NK-92 (cell line): Measurements from ENCODE around the gene RPRD1B.
"Not testable (repeated sequence)": the region's sequence is repeated elsewhere in the genome, so short reads cannot be mapped to it uniquely, and the experiment has no call there.

Experiments
- DNase-seq: peaks from one replicate; lab custom pipeline; 2025; ENCODE audit not compliant: unreplicated experiment; lab: John Stamatoyannopoulos, UW

The RPRD1B gene

DNA sequence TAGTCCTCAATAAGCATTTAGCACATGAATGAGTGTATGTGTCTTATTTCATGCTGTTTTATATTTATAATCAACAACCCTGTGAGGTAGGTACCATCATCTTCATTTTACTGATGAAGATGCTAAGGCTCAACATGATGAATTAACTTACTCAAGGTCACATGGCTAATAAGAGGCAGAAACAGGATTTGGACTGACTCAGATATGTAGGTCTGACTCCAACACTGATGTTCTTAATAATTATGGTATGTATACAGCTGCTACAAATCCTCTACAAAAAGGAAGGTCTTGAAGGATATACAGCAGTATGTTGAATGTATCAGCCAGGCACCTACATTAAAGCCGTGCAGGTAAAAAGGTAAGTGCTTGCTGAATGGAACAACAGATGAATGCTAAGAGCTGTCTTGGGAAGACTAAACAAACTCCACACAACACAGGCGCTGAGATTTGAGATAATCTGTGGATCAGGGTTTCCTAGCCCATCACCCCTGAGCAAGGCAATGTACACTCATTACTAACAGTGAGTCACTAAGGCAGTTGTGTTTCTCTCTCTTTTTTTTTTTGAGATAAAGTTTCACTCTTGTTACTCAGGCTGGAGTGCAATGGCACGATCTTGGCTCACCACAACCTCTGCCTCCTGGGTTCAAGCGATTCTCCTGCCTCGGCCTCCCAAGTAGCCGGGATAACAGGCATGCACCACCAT lies 32.2 kb upstream of the RPRD1B start:
- no peak for DNase-seq

DNA sequence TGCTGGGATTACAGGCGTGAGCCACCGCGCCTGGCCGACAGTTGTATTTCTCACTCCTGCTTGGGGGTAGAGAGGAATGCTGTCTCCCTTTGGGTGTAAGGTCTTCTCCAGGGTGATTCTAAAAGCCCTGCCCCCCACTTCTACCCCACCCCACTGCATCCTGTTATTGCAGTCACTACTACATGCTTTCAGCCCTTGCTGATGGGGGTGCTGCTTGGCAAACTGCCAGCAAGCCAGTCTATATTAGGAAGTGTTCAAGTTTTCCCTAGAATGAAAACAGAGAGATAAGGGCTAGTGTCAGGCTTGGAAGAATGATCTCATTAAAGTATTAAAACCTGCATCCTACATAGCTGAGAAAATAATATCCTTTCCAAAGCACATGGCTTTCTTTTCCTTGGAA lies 31.6 kb upstream of the RPRD1B start:
- no peak for DNase-seq

DNA sequence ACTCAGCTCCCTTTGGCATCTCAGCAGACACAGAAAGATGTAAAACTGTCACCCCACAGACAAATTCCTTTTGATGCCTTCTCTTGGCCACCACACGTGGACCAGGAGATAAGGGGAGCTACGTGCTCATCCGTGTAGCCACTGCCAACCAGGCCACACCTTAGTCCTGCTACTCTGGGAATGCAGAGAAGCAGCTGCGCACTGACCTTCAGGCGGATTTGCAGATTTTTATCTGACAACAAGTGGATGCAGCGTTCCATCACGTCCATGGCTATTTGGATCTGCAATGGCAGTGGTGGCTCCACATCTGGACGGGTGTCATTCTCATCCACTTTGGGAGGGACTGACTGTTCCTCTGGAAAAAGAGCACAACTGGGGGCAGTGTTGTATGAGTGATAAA lies 31.1 kb upstream of the RPRD1B start:
- no peak for DNase-seq

- no peak for DNase-seq
These were observed 29.1 kb upstream of the RPRD1B start for GRCh38 chr20:38004416-38004815.

DNA sequence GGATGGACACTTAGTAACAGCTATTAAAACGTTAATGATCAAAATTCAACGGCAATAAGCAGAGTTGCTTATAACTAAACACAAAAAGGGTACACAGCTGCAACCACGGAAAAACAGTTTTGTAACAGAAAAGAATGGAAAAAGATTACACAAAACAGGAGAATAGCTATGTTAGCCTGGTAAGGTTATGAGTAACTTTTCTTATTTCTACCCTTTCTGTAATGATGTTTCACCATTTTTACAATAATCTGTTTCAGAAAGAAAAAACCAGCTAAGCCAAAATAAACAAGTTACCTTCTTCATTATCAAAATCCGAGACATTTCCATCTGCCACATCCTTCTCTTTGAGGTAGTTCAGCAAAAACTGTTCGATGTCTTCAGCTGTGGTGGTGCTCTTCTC lies 27.6 kb upstream of the RPRD1B start:
- no peak for DNase-seq

GRCh38 chr20:38007526-38007925 lies 26.0 kb upstream of the RPRD1B start:
- DNase-seq, result no peak

DNA sequence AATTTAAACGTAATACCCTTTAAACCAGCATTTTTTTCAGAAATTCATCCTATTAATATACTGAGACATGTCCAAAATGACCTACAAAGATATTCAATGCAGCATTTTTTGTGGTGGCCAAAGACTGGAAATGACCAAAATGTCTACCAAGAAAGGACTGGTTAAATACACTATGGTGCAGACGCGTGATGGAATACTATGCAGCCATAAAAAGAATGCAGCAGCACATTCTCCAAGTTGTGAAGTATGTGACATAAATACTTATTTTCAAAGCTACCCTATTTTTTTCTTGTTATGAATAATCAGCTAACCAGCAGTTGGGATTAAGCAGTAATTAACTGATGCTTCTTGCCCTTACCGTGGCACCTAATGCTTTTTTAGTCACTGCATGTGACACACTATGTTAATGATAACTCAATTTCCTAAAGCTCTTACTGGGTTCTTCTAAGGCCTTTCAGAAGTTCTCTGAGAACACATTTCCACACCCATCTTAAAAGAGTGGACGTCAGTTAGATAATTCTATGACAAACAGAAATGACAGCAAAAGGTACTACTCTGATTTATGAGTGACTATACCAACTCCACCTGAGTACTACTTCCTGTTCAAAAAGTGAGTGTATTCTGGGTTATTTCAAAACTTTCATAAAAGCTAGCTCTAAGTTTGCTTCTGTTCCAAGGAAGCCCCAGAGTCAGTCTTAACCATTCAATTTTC lies 25.2 kb upstream of the RPRD1B start:
- DNase-seq, result no peak

- DNase-seq, result not testable (repeated sequence)
These were observed 24.1 kb upstream of the RPRD1B start for GRCh38 chr20:38009416-38009815.

DNA sequence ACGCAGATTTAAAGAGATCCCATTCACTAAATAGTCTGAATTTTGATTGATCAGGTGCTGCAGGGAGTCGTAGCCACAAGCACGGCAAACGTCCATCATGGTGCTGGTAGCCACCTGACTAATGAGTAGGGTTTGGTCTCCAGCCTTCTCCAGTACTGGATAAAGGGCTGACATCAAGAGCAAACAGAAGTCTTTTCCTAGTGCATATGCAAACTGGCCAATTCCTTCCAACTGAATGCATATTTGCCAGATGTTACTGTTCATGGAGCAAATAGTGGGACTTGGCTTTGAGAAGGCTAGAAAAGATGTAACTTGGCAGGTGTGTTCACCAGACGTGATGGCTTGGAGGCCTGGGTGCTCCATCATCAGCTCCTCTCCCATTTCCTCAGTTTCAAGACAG lies 21.9 kb upstream of the RPRD1B start:
- DNase-seq, result no peak

GRCh38 chr20:38012332-38012731 lies 21.2 kb upstream of the RPRD1B start:
- DNase-seq, result no peak

- no peak for DNase-seq
These were observed 19.7 kb upstream of the RPRD1B start for GRCh38 chr20:38013887-38014286.

- DNase-seq, result no peak
These were observed 15.6 kb upstream of the RPRD1B start for GRCh38 chr20:38017959-38018358.

- DNase-seq, result no peak
These were observed 15.2 kb upstream of the RPRD1B start for GRCh38 chr20:38018385-38018784.

- no peak for DNase-seq
These were observed 12.3 kb upstream of the RPRD1B start for GRCh38 chr20:38021087-38021772.

DNA sequence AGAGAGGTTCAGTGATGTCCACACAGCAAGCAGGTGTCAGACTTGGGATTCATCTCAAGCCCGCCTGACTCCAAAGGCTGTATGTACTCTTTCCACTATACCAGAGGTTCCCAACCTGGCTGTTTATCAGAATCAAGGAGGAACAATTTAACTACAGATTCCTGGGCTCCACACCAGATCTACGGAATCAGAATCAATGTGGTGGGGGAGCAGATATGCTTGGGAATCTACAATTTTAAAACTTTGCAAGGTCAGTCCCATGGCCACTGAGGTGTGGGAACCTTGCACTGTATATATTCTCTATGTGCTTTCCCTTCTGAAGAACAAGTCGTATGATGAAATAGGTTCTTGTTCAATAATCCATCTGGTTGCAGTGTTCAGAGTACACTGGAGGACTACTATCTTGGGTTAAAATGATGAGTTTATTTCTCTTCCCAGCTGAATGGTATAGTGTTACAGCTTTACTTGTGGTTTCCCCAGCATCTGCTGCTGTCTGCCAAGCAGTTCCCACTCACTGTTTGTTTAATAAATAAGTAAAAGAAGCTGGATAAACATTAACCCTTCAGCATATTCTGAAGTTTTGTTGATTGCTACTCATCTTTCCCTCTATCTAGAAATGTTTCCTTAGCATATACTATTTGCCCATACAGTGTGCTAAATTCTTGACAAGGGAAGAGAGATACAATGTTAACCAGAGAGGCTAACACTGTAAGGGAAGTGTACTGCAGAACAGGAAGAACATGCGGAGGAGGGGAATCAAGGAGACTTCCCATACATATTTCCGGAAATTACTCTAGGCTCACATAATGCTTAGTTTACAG lies 10.2 kb upstream of the RPRD1B start:
- DNase-seq, result no peak

DNA sequence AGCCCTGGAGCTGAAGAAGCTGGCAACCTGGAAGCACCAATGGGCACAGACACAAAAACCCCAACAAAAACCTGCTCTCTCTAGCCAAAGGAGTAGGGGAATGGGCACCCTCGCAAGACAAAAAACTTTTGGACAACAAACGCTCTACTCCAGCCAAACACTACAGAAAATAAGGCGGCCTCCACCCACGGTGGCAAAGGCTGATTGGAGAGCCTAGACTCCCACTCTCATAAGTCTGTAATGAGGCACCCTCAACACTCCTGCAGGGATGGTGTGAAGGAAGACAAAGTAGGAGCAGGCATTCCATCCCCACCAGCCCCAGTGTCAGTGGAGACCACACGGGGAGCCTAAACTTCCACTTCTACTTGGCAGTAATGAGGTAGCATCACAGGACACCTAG lies 9.1 kb upstream of the RPRD1B start:
- no peak for DNase-seq

GRCh38 chr20:38029453-38029852 lies 4.1 kb upstream of the RPRD1B start:
- DNase-seq, result no peak

DNA sequence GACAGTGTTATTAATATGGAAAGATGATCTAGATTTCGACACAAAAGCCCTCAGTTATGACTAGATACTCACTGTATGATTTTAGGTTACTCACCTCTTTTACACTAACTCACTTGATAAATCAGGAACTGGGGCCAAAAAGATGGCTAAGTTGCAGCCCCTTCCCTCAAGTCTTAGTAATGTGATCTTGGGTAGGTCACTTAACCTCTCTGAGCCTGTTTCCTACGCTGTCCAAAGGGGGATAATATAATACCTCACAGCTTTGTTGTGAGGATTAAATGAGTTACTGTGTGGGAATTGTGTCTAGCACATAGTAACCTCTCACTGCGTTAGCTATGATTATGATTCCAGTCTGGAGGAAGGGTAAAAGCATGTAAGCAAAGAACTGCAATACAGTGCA lies 1.6 kb upstream of the RPRD1B start:
- DNase-seq, result no peak

- no peak for DNase-seq
These were observed 789 bp upstream of the RPRD1B start for GRCh38 chr20:38032585-38033329.

- DNase-seq, result no peak
These were observed 633 bp downstream of the RPRD1B start for GRCh38 chr20:38034108-38034649.
